Mucosa of descending colon (tissue), 3 donors: Measurements from ENCODE around the gene MOB3C. TPM values are rescaled to one million over a fixed set of nuclear protein-coding genes. Genes with fewer than 3 reads are reported as not detected.
"Not testable (repeated sequence)": the region's sequence is repeated elsewhere in the genome, so short reads cannot be mapped to it uniquely, and the experiment has no call there.

Source experiments
- ATAC-seq: fragments of 200-7000 bp; cut with Tn5 transposase; one replicate; pipeline ENCODE4 v1.9.1; 2020; ENCODE audit warnings: mild to moderate bottlenecking, moderate library complexity
- DNase-seq, 3 donors: peaks; one replicate each; pipeline ENCODE4 v3.0.0-alpha.2; 2020
- H3K36me3 ChIP-seq: fragments of 200-600 bp; one replicate; pipeline ENCODE4 v1.8.0; 2021; ENCODE audit warnings: low read depth, mild to moderate bottlenecking
- H3K4me1 ChIP-seq: fragments of 200-600 bp; one replicate; pipeline ENCODE4 v1.8.0; 2021; ENCODE audit warnings: low read depth, mild to moderate bottlenecking
- H3K4me3 ChIP-seq: fragments of 200-600 bp; one replicate; pipeline ENCODE4 v1.8.0; 2021; ENCODE audit warnings: mild to moderate bottlenecking
- H3K9me3 ChIP-seq: fragments of 200-600 bp; one replicate; pipeline ENCODE4 v1.8.0; 2021; ENCODE audit warnings: mild to moderate bottlenecking
- CTCF ChIP-seq: fragments of 200-600 bp; IDR thresholded peaks from one replicate; pipeline ENCODE4 v1.8.0; 2022; ENCODE audit warnings: antibody characterized with exemption, mild to moderate bottlenecking
- intact Hi-C, 2 donors: fragments of 100-400 bp; cut with DNase I in 1 of 2; cut with micrococcal nuclease in 1 of 2; formaldehyde crosslinking; loops; one replicate each; pipeline versions ENCODE4 v1.11.0 to v1.11.1; 2022; cut with DNase I, micrococcal nuclease
- total RNA-seq, 3 donors: library from RNA; stranded (reverse); fragmentation: NEBNext Ultra II Directional in 2 of 3; extraction: Animal tissue kit (Norgen Biotek cat#: 25700) in 2 of 3; gene quantifications; one replicate each; pipeline versions ENCODE4 v1.2.1 to v1.2.4, GENCODE V29; 2021 to 2023
- donor health status: DM: no; HTN: no; CAD: no; lungs with moderate emphysema.
- donor health status: DM: no; HTN: no; CAD: no.
- donor health status: DM: no; HTN: yes; CAD: no.

Gene MOB3C
- total RNA-seq, 3 donors from 2014 or later: 15.4 to 24.4 (median 17.4) TPM

- Histone ChIP-seq H3K4me3 (no peak overlapping the region), H3K36me3 (no peaks in the 10 kb centered on the region), H3K9me3 (no peaks in the 10 kb centered on the region), H3K4me1 (peaks cover 15% of the 10 kb centered on the region)
- TF ChIP-seq CTCF: no peak
- intact Hi-C loops: no loop called here
- ATAC-seq (no peak), DNase-seq (no peak)
Measured at GRCh38 chr1:46656643-46657042, 40.0 kb upstream of the MOB3C start.

- Histone ChIP-seq H3K4me1 (peaks cover 15% of the 10 kb centered on the region), H3K4me3 (no peak overlapping the region), H3K36me3 (no peaks in the 10 kb centered on the region), H3K9me3 (no peaks in the 10 kb centered on the region)
- intact Hi-C loops: no loop called here
- no peak for DNase-seq
- no peak for ATAC-seq
- TF ChIP-seq CTCF: no peak
Measured at GRCh38 chr1:46655848-46656247, 39.2 kb upstream of the MOB3C start.

GRCh38 chr1:46654698-46655097 is 38.1 kb upstream of the MOB3C start:
- intact Hi-C loops, H3K4me3 ChIP-seq, H3K36me3 ChIP-seq, DNase-seq, ATAC-seq, H3K9me3 ChIP-seq: not testable (repeated sequence)
- peaks cover 15% of the 10 kb centered on the region for H3K4me1 ChIP-seq

DNA sequence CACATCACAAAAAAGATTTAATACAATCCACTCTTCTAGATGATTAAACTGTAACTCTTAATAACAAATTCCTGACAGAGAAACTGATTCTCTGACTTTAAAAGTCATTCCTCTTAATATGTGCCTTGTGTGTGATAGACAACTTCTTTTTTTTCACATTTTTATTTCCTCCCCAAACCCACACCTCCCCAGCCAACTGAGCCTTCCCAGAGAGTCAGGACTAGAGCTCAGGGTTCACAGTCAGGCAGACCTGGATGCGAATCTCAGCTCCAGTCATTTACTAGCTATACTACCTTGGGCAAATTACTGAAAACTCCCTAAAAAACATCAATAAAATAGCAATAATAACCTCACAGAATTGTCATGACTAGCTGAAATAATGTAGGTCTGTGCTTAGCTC is 37.4 kb upstream of the MOB3C start:
- intact Hi-C loops: no loop called here
- H3K4me3 ChIP-seq: no peak overlapping the region
- ATAC-seq (peak; percentile 50), DNase-seq (peak in 1 of 3 donors; percentile 35)
- peaks cover 8% of the 10 kb centered on the region for H3K9me3 ChIP-seq
- TF ChIP-seq CTCF: no peak
- peaks cover 15% of the 10 kb centered on the region for H3K4me1 ChIP-seq
- no peaks in the 10 kb centered on the region for H3K36me3 ChIP-seq

- peaks cover 8% of the 10 kb centered on the region for H3K9me3 ChIP-seq
- no peaks in the 10 kb centered on the region for H3K36me3 ChIP-seq
- peak; percentile 97 for ATAC-seq
- no peak overlapping the region for H3K4me3 ChIP-seq
- intact Hi-C loops: no loop called here
- no peak for TF ChIP-seq CTCF
- DNase-seq: peak in 1 of 3 donors; percentile 23
- H3K4me1 ChIP-seq: peaks cover 15% of the 10 kb centered on the region
Measured at GRCh38 chr1:46653405-46653958, 36.9 kb upstream of the MOB3C start.

- ATAC-seq (no peak), DNase-seq (no peak)
- Histone ChIP-seq H3K4me1 (peaks cover 15% of the 10 kb centered on the region), H3K36me3 (no peaks in the 10 kb centered on the region), H3K4me3 (no peak overlapping the region), H3K9me3 (peaks cover 8% of the 10 kb centered on the region)
- TF ChIP-seq CTCF: no peak
- intact Hi-C loops: no loop called here
Measured at GRCh38 chr1:46652321-46653100, 35.9 kb upstream of the MOB3C start.

- intact Hi-C loops, H3K9me3 ChIP-seq, ATAC-seq, DNase-seq, H3K36me3 ChIP-seq, H3K4me3 ChIP-seq: not testable (repeated sequence)
- H3K4me1 ChIP-seq: peaks cover 15% of the 10 kb centered on the region
Measured at GRCh38 chr1:46651152-46651551, 34.5 kb upstream of the MOB3C start.
